SK-N-SH (cell line): Measurements from ENCODE around the gene CAPS. TPM values are rescaled to one million over a fixed set of nuclear protein-coding genes. Genes with fewer than 3 reads are reported as not detected.

Experiments used
- CTCF ChIA-PET: fragments of 300-600, 350-600 bp; formaldehyde crosslinking; extraction: SDS; loops from one replicate; lab custom pipeline; 2021; lab: Yijun Ruan, JAX
- POLR2A ChIA-PET: fragments of 350-600 bp; sonication (Branson Sonifier 250); formaldehyde crosslinking; extraction: SDS; loops from one replicate; lab custom pipeline; 2020; ENCODE audit warnings: antibody characterized with exemption, inconsistent platforms; lab: Yijun Ruan, JAX
- DNase-seq: peaks from one replicate; pipeline ENCODE4 v3.0.0; 2012
- H2AFZ ChIP-seq: fragments of 200-600 bp; sonication (generic); 2 replicates; pipeline ENCODE4 v1.8.1; 2016; ENCODE audit warnings: antibody characterized with exemption, mild to moderate bottlenecking, low read depth
- H3F3A ChIP-seq: fragments of 200-600 bp; sonication (generic); replicated peaks from 2 replicates; pipeline ENCODE3; 2016; ENCODE audit warnings: antibody characterized with exemption, mild to moderate bottlenecking; ENCODE audit not compliant: insufficient read depth
- H3K27ac ChIP-seq, 2 experiments: fragments of 200-500 bp in 1 of 2; fragments of 200-600 bp in 1 of 2; sonication (Bioruptor generic) in 1 of 2; sonication (generic), shearing (Covaris generic) in 1 of 2; 2 replicates each; pipeline versions ENCODE4 v1.5.1 to v1.6.1; 2014 to 2016; ENCODE audit warnings: low read depth in 2 of 2, inconsistent platforms in 1 of 2, low read length in 1 of 2, mild to moderate bottlenecking in 1 of 2, mixed read lengths in 1 of 2
- H3K27me3 ChIP-seq: fragments of 200-600 bp; sonication (generic), shearing (Covaris generic); 2 replicates; pipeline ENCODE4 v1.6.1; 2016; ENCODE audit warnings: mixed run types; ENCODE audit not compliant: insufficient read depth
- H3K36me3 ChIP-seq, 2 experiments: fragments of 200-500 bp in 1 of 2; fragments of 200-600 bp in 1 of 2; sonication (Bioruptor generic) in 1 of 2; sonication (generic) in 1 of 2; replicated peaks in 1 of 2; 2 replicates each; pipeline versions ENCODE3 to v1.5.1; 2014 to 2016; ENCODE audit warnings: low read length in 1 of 2, mild to moderate bottlenecking in 1 of 2; ENCODE audit not compliant: insufficient read depth in 2 of 2, control insufficient read depth in 1 of 2
- H3K4me1 ChIP-seq, 2 experiments: fragments of 200-500 bp in 1 of 2; fragments of 200-600 bp in 1 of 2; sonication (Bioruptor generic) in 1 of 2; sonication (generic), shearing (Covaris generic) in 1 of 2; 2 replicates each; pipeline versions ENCODE4 v1.5.1 to v1.6.1; 2014 to 2016; ENCODE audit warnings: low read depth in 1 of 2, low read length in 1 of 2, mixed run types in 1 of 2; ENCODE audit not compliant: insufficient read depth in 2 of 2, control insufficient read depth in 1 of 2
- H3K4me2 ChIP-seq: fragments of 200-600 bp; sonication (generic), shearing (Covaris generic); 2 replicates; pipeline ENCODE4 v1.6.1; 2017; ENCODE audit warnings: mixed run types
- H3K4me3 ChIP-seq, 2 experiments: fragments of 200-500 bp in 1 of 2; fragments of 200-600 bp in 1 of 2; sonication (Bioruptor generic) in 1 of 2; sonication (generic), shearing (Covaris generic) in 1 of 2; 2 replicates each; pipeline versions ENCODE4 v1.5.1 to v1.8.1; 2014 to 2016; ENCODE audit warnings: low read depth in 2 of 2, inconsistent platforms in 1 of 2, low read length in 1 of 2, mild to moderate bottlenecking in 1 of 2, mixed read lengths in 1 of 2, moderate library complexity in 1 of 2
- H3K79me2 ChIP-seq: fragments of 200-600 bp; sonication (generic); 2 replicates; pipeline ENCODE4 v1.8.1; 2017; ENCODE audit warnings: mild to moderate bottlenecking; ENCODE audit not compliant: insufficient read depth
- H3K9ac ChIP-seq: fragments of 200-600 bp; sonication (generic); 2 replicates; pipeline ENCODE4 v1.6.1; 2017; ENCODE audit warnings: mixed run types
- H3K9me2 ChIP-seq: fragments of 200-600 bp; sonication (generic); 2 replicates; pipeline ENCODE4 v1.6.1; 2017; ENCODE audit warnings: mixed run types
- H3K9me3 ChIP-seq: fragments of 200-600 bp; sonication (generic); 2 replicates; pipeline ENCODE4 v1.6.1; 2017; ENCODE audit warnings: mixed run types, mild to moderate bottlenecking, moderate library complexity
- H4K20me1 ChIP-seq: fragments of 200-600 bp; sonication (generic); 2 replicates; pipeline ENCODE4 v1.6.1; 2017; ENCODE audit warnings: mild to moderate bottlenecking, mixed run types; ENCODE audit not compliant: insufficient read depth
- CHD2 ChIP-seq: fragments of 150-350 bp; IDR thresholded peaks from 2 replicates; pipeline ENCODE4 v1.6.1; 2018; ENCODE audit warnings: low read length; ENCODE audit not compliant: partially characterized antibody
- CTCF ChIP-seq: fragments of 200-600 bp; sonication (generic); IDR thresholded peaks from 2 replicates; pipeline ENCODE4 v1.6.1; 2017; ENCODE audit warnings: antibody characterized with exemption, mild to moderate bottlenecking, moderate library complexity
- ELF1 ChIP-seq: IDR thresholded peaks from 2 replicates; pipeline ENCODE4 v1.4.0; 2012
- GABPA ChIP-seq: IDR thresholded peaks from 2 replicates; pipeline ENCODE4 v1.4.0; 2012; ENCODE audit warnings: low read depth, mild to moderate bottlenecking
- IRF3 ChIP-seq: fragments of 150-350 bp; IDR thresholded peaks from 2 replicates; pipeline ENCODE4 v1.6.1; 2016; ENCODE audit warnings: mild to moderate bottlenecking, low read depth, low read length
- JUND ChIP-seq: IDR thresholded peaks from 2 replicates; pipeline ENCODE4 v1.4.0; 2012
- MAX ChIP-seq: IDR thresholded peaks from 2 replicates; pipeline ENCODE4 v1.4.0; 2012; ENCODE audit warnings: low read depth
- MEF2A ChIP-seq: IDR thresholded peaks from 2 replicates; pipeline ENCODE4 v1.4.0; 2012; ENCODE audit warnings: low read depth, borderline replicate concordance
- RAD21 ChIP-seq: IDR thresholded peaks from 2 replicates; pipeline ENCODE4 v1.6.1; 2012; ENCODE audit warnings: mild to moderate bottlenecking, low read length
- RCOR1 ChIP-seq: fragments of 150-350 bp; IDR thresholded peaks from 2 replicates; pipeline ENCODE4 v1.6.1; 2017; ENCODE audit warnings: antibody characterized with exemption, low read length
- SMC3 ChIP-seq: IDR thresholded peaks from 2 replicates; pipeline ENCODE4 v1.6.1; 2012; ENCODE audit warnings: low read depth, low read length, improper control_type of control experiment
- TCF12 ChIP-seq: IDR thresholded peaks from 2 replicates; pipeline ENCODE4 v1.4.0; 2012
- USF1 ChIP-seq: IDR thresholded peaks from 2 replicates; pipeline ENCODE4 v1.4.0; 2012; ENCODE audit warnings: low read depth, borderline replicate concordance
- WGBS: methylation state at CpG from one replicate; pipeline ENCODE4 v1.1.6; 2017; ENCODE audit warnings: low lambda C conversion rate; 5-methylcytosine and 5-hydroxymethylcytosine counted together
- polyA plus RNA-seq, 3 experiments: library from polyadenylated mRNA; depleted of rRNA; stranded (reverse); fragments of >200 nt; gene quantifications; 2 replicates each; pipeline ENCODE4 v1.2.3, GENCODE V29; 2012

Gene CAPS
- polyA plus RNA-seq, 1 of the 3 experiments (the other 2 are of a cell fraction) = 13.4 TPM

- peak; percentile 70 for TF ChIP-seq CTCF
These were observed 21.9 kb upstream of the CAPS start (continued) for GRCh38 chr19:5891938-5892771.

GRCh38 chr19:5892772-5893275 lies 21.2 kb upstream of the CAPS start:
- ChIA-PET CTCF (interaction anchor here (0.7 to 4.6 kb wide), 21 partner anchors 9 to 130 kb away, joined by 3 to 73 read pairs (median 4); partner anchors contain the start of genes NRTN and VMAC), POLR2A (no interaction called here)
- Histone ChIP-seq H3K27me3 (no peaks in the 10 kb centered on the region), H3K9ac (no peak overlapping the region), H3K27ac (peak overlapping the region in 1 of 2 experiments; percentile 98; a peak in 1 of 4 replicates), H3K9me2 (no peaks in the 10 kb centered on the region), H4K20me1 (peaks cover 5% of the 10 kb centered on the region; the same call in 1 of the 2 replicates), H3K36me3 (peaks cover 0 to 19% of the 10 kb centered on the region in 2 experiments), H3K4me3 (no peak overlapping the region; a peak in 1 of 4 replicates), H2AFZ (no peak overlapping the region), H3F3A (no peaks in the 10 kb centered on the region), H3K4me1 (peaks cover 0 to 44% of the 10 kb centered on the region in 2 experiments; a peak in 1 of 4 replicates), H3K4me2 (no peak overlapping the region), H3K9me3 (no peaks in the 10 kb centered on the region), H3K79me2 (no peaks in the 10 kb centered on the region)
- TF ChIP-seq GABPA (no peak), SMC3 (no peak), CTCF (peak; percentile 4; the same call in 1 of the 2 replicates), RCOR1 (no peak)
- WGBS = 66% methylated on average over 11 of the region's 15 CpGs
- DNase-seq = no peak

- peaks cover 4% of the 10 kb centered on the region; the same call in 1 of the 2 replicates for H3K79me2 ChIP-seq
- ChIA-PET CTCF (interaction anchor here (0.7 to 4.6 kb wide), 21 partner anchors 9 to 129 kb away, joined by 3 to 73 read pairs (median 4); partner anchors contain the start of genes NRTN and VMAC), POLR2A (no interaction called here)
- H3K36me3 ChIP-seq = peaks cover 0 to 19% of the 10 kb centered on the region in 2 experiments
- H3K27me3 ChIP-seq = no peaks in the 10 kb centered on the region
- WGBS = 91% methylated on average over 13 of the region's 13 CpGs
- H2AFZ ChIP-seq = no peak overlapping the region
- H3K9me2 ChIP-seq = no peaks in the 10 kb centered on the region
- H3K4me1 ChIP-seq = peaks cover 0 to 44% of the 10 kb centered on the region in 2 experiments; a peak in 1 of 4 replicates
- H3K9ac ChIP-seq = no peak overlapping the region
- peaks cover 11% of the 10 kb centered on the region; the same call in 1 of the 2 replicates for H4K20me1 ChIP-seq
- H3F3A ChIP-seq = no peaks in the 10 kb centered on the region
- H3K27ac ChIP-seq = peak overlapping the region in 1 of 2 experiments; percentile 98; a peak in 2 of 4 replicates
- no peak for DNase-seq
- no peaks in the 10 kb centered on the region for H3K9me3 ChIP-seq
- H3K4me3 ChIP-seq = no peak overlapping the region
- H3K4me2 ChIP-seq = no peak overlapping the region
- TF ChIP-seq MAX (no peak), SMC3 (no peak), RAD21 (no peak), IRF3 (no peak), JUND (no peak), CHD2 (no peak), CTCF (no peak), ELF1 (no peak), MEF2A (no peak), USF1 (no peak), TCF12 (no peak)
These were observed 20.7 kb upstream of the CAPS start for GRCh38 chr19:5893296-5893903.
